Uterus (tissue), 2 donors: ENCODE data around the gene MRPL52.

Experiments
- CTCF ChIP-seq, 4 experiments: fragments of 200-600 bp in 2 of 4; fragments of 450-650 bp in 2 of 4; sonication (generic) in 2 of 4; IDR thresholded peaks; one replicate each; pipeline ENCODE4 v1.5.1; 2016 to 2019; ENCODE audit warnings: antibody characterized with exemption in 4 of 4, mild to moderate bottlenecking in 2 of 4, moderate library complexity in 1 of 4
- POLR2A ChIP-seq, 2 donors: fragments of 450-650 bp; IDR thresholded peaks; one replicate each; pipeline ENCODE4 v1.6.1; 2016; ENCODE audit warnings: antibody characterized with exemption in 2 of 2, mild to moderate bottlenecking in 1 of 2, moderate library complexity in 1 of 2

- TF ChIP-seq POLR2A (IDR thresholded peaks at IDR 0.05) (no peak), CTCF (IDR thresholded peaks at IDR 0.05) (no peak)
Observed at GRCh38 chr14:22780105-22780679, 49.5 kb upstream of the MRPL52 start.
